Skeletal muscle cell (primary cell): ENCODE results near the gene TBC1D22A.
"Not testable (repeated sequence)": the region's sequence is repeated elsewhere in the genome, so short reads cannot be mapped to it uniquely, and the experiment has no call there.

ENCODE experiments used
- DNase-seq: peaks from one replicate; pipeline ENCODE4 v3.0.0-alpha.2; 2010; ENCODE audit warnings: low read depth
- H3K4me3 ChIP-seq: 2 replicates; pipeline ENCODE4 v1.5.1; 2011; ENCODE audit warnings: low read depth, mild to moderate bottlenecking, control low read depth, low read length, moderate library complexity

TBC1D22A gene

GRCh38 chr22:46762238-46763050, at the start of gene TBC1D22A:
Gene TBC1D22A (plus strand): TSS chr22:46762650. CDS start chr22:46762787, 137 bp downstream.
- DNase-seq, result peak; percentile 78
- H3K4me3 ChIP-seq, result peak within 1 kb of the TSS; percentile 99

GRCh38 chr22:46714550-46714949, 47.9 kb upstream of the TBC1D22A start:
- no peak overlapping the region for H3K4me3 ChIP-seq

GRCh38 chr22:46719921-46720320, 42.5 kb upstream of the TBC1D22A start:
- DNase-seq, result no peak
- H3K4me3 ChIP-seq, result no peak overlapping the region

More at GRCh38 chr22:46714550-46714949, 47.9 kb upstream of the TBC1D22A start:
- no peak for DNase-seq

GRCh38 chr22:46721501-46722085, 40.9 kb upstream of the TBC1D22A start:
- no peak for DNase-seq
- no peak overlapping the region for H3K4me3 ChIP-seq

GRCh38 chr22:46723882-46724281, 38.6 kb upstream of the TBC1D22A start:
- DNase-seq, result no peak
- no peak overlapping the region for H3K4me3 ChIP-seq

GRCh38 chr22:46725096-46725495, 37.4 kb upstream of the TBC1D22A start:
- H3K4me3 ChIP-seq, result no peak overlapping the region
- DNase-seq, result no peak

- H3K4me3 ChIP-seq, result no peak overlapping the region
- no peak for DNase-seq
Measured at GRCh38 chr22:46726066-46726985, 36.1 kb upstream of the TBC1D22A start.

- H3K4me3 ChIP-seq, result no peak overlapping the region
Measured at GRCh38 chr22:46726986-46727317, 35.5 kb upstream of the TBC1D22A start.

GRCh38 chr22:46727813-46728364, 34.6 kb upstream of the TBC1D22A start:
- H3K4me3 ChIP-seq, result no peak overlapping the region
- no peak for DNase-seq

More at GRCh38 chr22:46726986-46727317, 35.5 kb upstream of the TBC1D22A start:
- no peak for DNase-seq

GRCh38 chr22:46728470-46728869, 34.0 kb upstream of the TBC1D22A start:
- no peak overlapping the region for H3K4me3 ChIP-seq
- no peak for DNase-seq

- H3K4me3 ChIP-seq, result no peak overlapping the region
- DNase-seq, result no peak
Measured at GRCh38 chr22:46730568-46731245, 31.7 kb upstream of the TBC1D22A start.

- DNase-seq, result no peak
- no peak overlapping the region for H3K4me3 ChIP-seq
Measured at GRCh38 chr22:46731246-46732040, 31.0 kb upstream of the TBC1D22A start.

GRCh38 chr22:46732041-46732379, 30.4 kb upstream of the TBC1D22A start:
- no peak overlapping the region for H3K4me3 ChIP-seq
- no peak for DNase-seq

- no peak for DNase-seq
- H3K4me3 ChIP-seq, result no peak overlapping the region
Measured at GRCh38 chr22:46732513-46732912, 29.9 kb upstream of the TBC1D22A start.

- DNase-seq, H3K4me3 ChIP-seq: not testable (repeated sequence)
Measured at GRCh38 chr22:46734213-46734722, 28.2 kb upstream of the TBC1D22A start.

- DNase-seq, result no peak
- H3K4me3 ChIP-seq, result no peak overlapping the region
Measured at GRCh38 chr22:46734830-46735453, 27.5 kb upstream of the TBC1D22A start.

GRCh38 chr22:46735747-46736608, 26.5 kb upstream of the TBC1D22A start:
- H3K4me3 ChIP-seq, result no peak overlapping the region
- DNase-seq, result no peak
